HepG2 (cell line): ENCODE results near the gene TOMM7.

Experiments
- ELF1 ChIP-seq: sonication (generic); formaldehyde crosslinking; IDR thresholded peaks from 2 replicates; pipeline ENCODE4 v1.4.0; 2020; ENCODE audit warnings: missing genetic modification reagents
- MTA1 ChIP-seq: sonication (generic); formaldehyde crosslinking; IDR thresholded peaks from 2 replicates; pipeline ENCODE4 v1.4.0; 2020; ENCODE audit warnings: missing genetic modification reagents, mild to moderate bottlenecking, borderline replicate concordance
- ZNF431 ChIP-seq: sonication (generic); formaldehyde crosslinking; IDR thresholded peaks from 2 replicates; pipeline ENCODE4 v1.9.0; 2022; ENCODE audit warnings: missing genetic modification reagents, low read depth, mild to moderate bottlenecking, borderline replicate concordance
- ZNF670 ChIP-seq: sonication (generic); formaldehyde crosslinking; IDR thresholded peaks from 2 replicates; pipeline ENCODE4 v1.8.0; 2022; ENCODE audit warnings: mild to moderate bottlenecking, missing genetic modification reagents, borderline replicate concordance
- ZNF883 ChIP-seq: sonication (generic); formaldehyde crosslinking; IDR thresholded peaks from 2 replicates; pipeline ENCODE4 v1.5.1; 2020; ENCODE audit warnings: mild to moderate bottlenecking, missing genetic modification reagents; ENCODE audit errors: not compliant biosample characterization
- ZZZ3 ChIP-seq: sonication (generic); formaldehyde crosslinking; IDR thresholded peaks from 2 replicates; pipeline ENCODE4 v1.4.0; 2020; ENCODE audit warnings: missing genetic modification reagents, mild to moderate bottlenecking, borderline replicate concordance
- TF ChIP-seq, protein P1 (sequence below): sonication (generic); formaldehyde crosslinking; IDR thresholded peaks from 2 replicates; pipeline ENCODE4 v1.4.0; 2020; ENCODE audit warnings: missing genetic modification reagents
- TF ChIP-seq, protein P2 (sequence below): sonication (generic); formaldehyde crosslinking; conservative IDR thresholded peaks from 2 replicates; pipeline ENCODE4 v1.4.0; 2020; ENCODE audit warnings: missing genetic modification reagents
- TF ChIP-seq, protein P3 (sequence below): sonication (generic); formaldehyde crosslinking; IDR thresholded peaks from 2 replicates; pipeline ENCODE4 v1.5.0; 2020; ENCODE audit warnings: mild to moderate bottlenecking, missing genetic modification reagents, moderate library complexity

DNA sequence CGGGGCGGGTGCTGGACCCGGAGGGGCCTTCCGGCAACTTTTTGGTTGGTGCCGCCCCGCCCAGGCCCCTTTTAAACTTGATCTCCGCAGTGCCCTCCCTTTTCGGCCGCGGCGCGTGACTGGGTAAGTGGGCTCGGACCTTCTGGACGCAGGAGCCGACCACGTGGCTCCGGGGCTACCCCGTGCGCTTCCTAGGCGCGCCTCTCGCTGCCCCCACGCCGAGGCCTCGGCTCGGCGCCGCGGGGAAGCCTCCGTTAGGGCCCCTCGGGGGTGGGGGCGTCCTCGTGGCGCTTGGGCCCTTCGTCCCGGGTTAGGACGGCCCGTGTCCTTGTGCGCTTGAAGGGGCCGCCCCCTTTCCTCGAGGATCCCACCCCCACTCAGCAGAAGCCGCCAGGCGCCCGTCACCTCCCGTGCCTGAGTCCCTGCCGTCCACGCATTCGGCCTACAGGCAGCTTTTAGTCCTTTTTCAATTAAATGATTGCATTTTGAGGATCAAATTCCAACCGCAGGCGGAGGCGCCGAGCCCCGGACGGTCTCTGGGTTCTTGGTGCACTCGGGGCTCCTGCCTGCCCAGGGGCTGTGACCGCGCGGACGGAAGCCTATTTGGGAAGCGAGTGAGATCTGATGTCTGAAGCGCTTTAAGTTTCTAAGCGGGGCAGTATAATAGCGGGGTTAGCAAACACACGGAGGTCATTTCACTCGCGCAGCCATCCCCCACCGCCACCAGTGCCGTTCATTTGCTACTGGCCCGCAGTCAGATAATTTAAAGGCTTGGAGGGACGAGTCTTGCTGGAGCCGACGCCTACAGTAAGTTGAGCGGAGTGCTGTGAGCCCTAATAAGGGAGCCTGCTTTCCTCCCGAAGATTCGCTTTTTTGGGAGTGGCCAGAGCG lies 31.8 kb upstream of the TOMM7 start:
- TF ChIP-seq ZNF670 (CRISPR knock-in tag) (peak; percentile 72; the same call in 1 of the 2 replicates), ZNF431 (peak; percentile 78; the same call in 1 of the 2 replicates), ELF1 (CRISPR knock-in tag) (0 out of 2 replicates have a peak, but pooled peaks have one; percentile 12), MTA1 (CRISPR knock-in tag) (peak; percentile 78), ZNF883 (CRISPR knock-in tag) (peak; percentile 90), ZZZ3 (CRISPR knock-in tag) (no peak)
- TF ChIP-seq, protein P1, sequence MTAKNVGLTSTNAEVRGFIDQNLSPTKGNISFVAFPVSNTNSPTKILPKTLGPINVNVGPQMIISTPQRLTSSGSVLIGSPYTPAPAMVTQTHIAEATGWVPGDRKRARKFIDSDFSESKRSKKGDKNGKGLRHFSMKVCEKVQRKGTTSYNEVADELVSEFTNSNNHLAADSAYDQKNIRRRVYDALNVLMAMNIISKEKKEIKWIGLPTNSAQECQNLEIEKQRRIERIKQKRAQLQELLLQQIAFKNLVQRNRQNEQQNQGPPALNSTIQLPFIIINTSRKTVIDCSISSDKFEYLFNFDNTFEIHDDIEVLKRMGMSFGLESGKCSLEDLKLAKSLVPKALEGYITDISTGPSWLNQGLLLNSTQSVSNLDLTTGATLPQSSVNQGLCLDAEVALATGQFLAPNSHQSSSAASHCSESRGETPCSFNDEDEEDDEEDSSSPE = peak; percentile 83
- TF ChIP-seq, protein P2, sequence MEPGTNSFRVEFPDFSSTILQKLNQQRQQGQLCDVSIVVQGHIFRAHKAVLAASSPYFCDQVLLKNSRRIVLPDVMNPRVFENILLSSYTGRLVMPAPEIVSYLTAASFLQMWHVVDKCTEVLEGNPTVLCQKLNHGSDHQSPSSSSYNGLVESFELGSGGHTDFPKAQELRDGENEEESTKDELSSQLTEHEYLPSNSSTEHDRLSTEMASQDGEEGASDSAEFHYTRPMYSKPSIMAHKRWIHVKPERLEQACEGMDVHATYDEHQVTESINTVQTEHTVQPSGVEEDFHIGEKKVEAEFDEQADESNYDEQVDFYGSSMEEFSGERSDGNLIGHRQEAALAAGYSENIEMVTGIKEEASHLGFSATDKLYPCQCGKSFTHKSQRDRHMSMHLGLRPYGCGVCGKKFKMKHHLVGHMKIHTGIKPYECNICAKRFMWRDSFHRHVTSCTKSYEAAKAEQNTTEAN (CRISPR knock-in tag) = peak; percentile 56; the same call in 1 of the 2 replicates
- TF ChIP-seq, protein P3, sequence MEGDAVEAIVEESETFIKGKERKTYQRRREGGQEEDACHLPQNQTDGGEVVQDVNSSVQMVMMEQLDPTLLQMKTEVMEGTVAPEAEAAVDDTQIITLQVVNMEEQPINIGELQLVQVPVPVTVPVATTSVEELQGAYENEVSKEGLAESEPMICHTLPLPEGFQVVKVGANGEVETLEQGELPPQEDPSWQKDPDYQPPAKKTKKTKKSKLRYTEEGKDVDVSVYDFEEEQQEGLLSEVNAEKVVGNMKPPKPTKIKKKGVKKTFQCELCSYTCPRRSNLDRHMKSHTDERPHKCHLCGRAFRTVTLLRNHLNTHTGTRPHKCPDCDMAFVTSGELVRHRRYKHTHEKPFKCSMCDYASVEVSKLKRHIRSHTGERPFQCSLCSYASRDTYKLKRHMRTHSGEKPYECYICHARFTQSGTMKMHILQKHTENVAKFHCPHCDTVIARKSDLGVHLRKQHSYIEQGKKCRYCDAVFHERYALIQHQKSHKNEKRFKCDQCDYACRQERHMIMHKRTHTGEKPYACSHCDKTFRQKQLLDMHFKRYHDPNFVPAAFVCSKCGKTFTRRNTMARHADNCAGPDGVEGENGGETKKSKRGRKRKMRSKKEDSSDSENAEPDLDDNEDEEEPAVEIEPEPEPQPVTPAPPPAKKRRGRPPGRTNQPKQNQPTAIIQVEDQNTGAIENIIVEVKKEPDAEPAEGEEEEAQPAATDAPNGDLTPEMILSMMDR (CRISPR knock-in tag) = peak; percentile 41
